Measurements from ENCODE around the gene RAPGEF5.
A peak's percentile ranks its signal among the peaks of the same experiment; 100 is the strongest.

Gene RAPGEF5

DNA sequence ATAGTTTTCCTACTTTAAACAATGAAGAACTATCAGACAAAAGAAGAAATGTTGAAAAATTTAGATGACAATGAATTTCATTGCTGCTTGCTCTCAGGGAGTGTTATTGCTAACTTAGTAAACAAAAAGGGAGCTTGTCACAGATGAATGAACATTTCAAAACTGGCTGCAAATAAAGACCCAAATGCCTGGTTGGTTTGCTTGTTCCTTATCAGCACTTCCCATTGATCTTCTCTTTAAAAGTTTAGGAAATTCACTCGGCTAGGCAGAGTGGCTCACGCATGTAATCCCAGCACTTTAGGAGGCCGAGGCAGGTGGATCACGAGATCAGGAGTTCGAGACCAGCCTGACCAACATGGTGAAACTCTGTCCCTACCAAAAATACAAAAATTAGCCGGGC, 167.2 kb downstream of the RAPGEF5 start:
- DNase-seq (ENCODE audit: low spot score), result no peak

GRCh38 chr7:22189230-22189629, 167.7 kb downstream of the RAPGEF5 start:
- DNase-seq (ENCODE audit: low spot score), result no peak

GRCh38 chr7:22187691-22188348, 169.1 kb downstream of the RAPGEF5 start:
- no peak for DNase-seq (ENCODE audit: low spot score)

DNA sequence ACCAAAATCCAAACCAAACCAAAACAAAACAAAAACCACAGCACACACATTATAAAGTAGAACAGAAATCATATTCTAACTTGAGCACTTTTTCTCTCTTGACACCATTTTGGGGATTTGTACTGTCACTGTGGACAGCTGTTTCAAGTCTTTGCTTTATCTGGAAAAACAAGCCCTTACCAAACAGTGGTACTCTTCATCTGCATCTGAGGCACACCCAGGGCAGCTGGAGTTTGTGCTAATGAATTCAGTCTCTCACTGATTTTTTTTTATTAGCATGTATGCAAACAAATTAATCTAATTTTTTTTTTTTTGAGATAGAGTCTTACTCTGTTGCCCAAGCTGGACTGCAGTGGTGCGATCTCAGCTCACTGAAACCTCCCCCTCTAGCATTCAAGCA, 171.4 kb downstream of the RAPGEF5 start:
- DNase-seq (ENCODE audit: low spot score), result no peak

DNA sequence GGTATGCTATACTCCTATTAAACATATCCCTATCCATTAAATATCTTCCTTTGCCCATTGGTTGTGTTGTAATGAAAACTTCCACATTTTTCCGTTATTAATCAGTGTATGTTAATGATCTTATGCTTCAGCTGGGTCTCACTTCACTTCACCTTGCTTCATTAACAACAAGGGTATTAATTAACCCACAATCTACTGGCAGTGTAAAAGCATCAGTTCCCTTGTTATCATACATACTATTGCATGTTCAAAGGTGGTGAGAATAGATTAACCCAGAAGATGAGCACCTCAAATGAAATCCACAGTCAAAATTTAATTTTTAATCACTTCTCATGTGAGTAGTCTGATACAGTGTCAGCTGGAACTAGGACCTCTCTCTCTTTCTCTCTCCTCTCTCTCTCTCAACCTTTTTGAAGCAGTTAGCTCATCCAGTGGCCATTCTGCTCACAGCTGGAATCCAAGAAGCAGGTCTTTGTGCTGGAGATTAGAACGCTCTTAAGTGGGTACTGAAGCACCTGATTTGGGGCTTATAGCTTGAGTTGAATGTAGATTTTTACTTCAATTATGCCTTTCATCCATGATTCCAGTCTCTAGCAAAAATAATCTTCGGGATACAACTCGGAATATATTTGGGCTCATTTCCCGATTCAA, 172.3 kb downstream of the RAPGEF5 start:
- no peak for DNase-seq (ENCODE audit: low spot score)

GRCh38 chr7:22183522-22184280, 173.3 kb downstream of the RAPGEF5 start:
- DNase-seq (ENCODE audit: low spot score), result peak; percentile 20

- DNase-seq (ENCODE audit: low spot score), result peak; percentile 59
Observed at GRCh38 chr7:22182149-22182548, 174.8 kb downstream of the RAPGEF5 start.

- DNase-seq (ENCODE audit: low spot score), result peak; percentile 4
Observed at GRCh38 chr7:22181663-22182062, 175.3 kb downstream of the RAPGEF5 start.

- DNase-seq (ENCODE audit: low spot score), result peak; percentile 19
Observed at GRCh38 chr7:22179442-22179879, 177.5 kb downstream of the RAPGEF5 start.

- no peak for DNase-seq (ENCODE audit: low spot score)
Observed at GRCh38 chr7:22178735-22179134, 178.2 kb downstream of the RAPGEF5 start.

GRCh38 chr7:22176791-22177412, 180.1 kb downstream of the RAPGEF5 start:
- no peak for DNase-seq (ENCODE audit: low spot score)

DNA sequence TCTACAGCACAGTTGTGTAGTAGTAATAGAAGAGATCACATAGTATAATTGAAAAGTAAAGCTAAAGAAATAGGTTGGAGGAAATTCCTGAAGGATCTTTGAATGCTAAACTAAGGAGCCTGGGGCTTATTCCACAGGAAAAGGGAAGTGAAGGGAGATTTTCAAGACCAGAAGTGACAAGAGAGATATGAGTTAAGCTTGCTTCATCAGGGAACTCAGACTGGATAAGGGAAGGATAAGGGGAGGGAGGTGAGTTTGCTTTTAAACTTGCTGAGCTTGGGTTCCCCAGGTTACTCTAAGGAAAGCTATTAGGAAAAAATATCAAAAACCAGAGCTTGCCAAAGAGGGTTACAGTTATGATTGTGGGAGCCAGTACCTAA, 182.4 kb downstream of the RAPGEF5 start:
- DNase-seq (ENCODE audit: low spot score), result no peak

DNA sequence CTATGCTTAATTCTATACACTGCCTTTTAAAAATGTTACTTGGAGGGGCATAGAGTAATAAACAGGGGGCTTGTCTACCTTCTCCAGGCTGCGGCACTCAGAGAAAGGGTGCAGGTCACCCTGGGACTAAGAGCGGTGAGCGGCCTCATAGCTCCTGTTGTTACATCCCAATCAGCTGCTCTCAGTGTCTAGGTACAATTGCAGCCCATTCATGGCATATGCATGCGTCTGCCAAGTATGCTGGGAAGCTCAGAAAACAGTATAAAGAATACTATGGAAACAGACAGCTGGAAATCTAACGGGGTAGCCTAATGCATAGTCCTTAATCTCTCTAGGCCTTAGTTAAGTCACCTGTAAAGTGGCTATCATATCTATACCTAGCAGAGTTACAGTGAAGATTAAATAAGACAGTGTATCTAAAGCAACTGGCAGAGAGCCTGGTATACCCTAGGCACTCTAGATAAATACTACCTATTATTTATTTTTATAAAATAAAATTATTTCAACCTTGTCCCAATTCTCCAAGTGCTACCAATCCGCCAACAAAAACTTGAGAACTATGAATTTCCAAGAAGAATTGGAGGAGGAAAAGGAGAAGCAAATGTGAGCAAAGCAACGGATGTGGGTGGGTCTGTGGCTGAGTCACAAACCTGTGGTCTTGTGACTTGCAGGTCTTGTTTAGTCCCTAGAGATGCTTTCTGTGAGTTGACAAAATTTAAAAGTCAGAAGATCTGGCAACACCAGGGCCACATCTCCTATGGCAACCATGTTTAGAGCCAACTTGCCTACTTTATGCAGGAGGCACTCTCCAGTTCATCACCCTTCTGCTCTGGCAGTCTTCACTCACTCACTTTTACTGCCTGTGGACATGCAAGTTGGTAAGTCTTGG, 183.0 kb downstream of the RAPGEF5 start:
- DNase-seq (ENCODE audit: low spot score), result peak; percentile 61

- DNase-seq (ENCODE audit: low spot score), result no peak
Observed at GRCh38 chr7:22168129-22168634, 188.8 kb downstream of the RAPGEF5 start.

DNA sequence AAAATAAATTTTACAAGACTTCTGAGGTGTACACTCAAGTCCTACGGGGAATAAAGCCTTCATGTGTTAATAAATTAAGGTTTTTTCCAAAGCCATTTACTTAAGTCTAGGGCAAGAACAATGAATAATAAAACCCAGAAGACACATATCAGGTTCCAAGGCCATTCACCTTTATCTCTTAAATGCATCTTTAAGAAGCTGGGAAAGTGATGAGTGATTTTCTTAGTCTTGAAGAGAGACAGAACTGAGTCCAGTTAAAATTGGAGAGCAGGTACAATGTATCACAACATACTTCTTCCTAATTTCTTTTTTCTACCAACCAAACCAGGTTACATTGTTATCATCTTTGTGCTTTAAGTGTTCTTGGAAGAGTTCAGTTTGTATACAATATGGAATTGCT, 189.5 kb downstream of the RAPGEF5 start:
- DNase-seq (ENCODE audit: low spot score), result no peak

- no peak for DNase-seq (ENCODE audit: low spot score)
Observed at GRCh38 chr7:22166928-22167327, 190.0 kb downstream of the RAPGEF5 start.

DNA sequence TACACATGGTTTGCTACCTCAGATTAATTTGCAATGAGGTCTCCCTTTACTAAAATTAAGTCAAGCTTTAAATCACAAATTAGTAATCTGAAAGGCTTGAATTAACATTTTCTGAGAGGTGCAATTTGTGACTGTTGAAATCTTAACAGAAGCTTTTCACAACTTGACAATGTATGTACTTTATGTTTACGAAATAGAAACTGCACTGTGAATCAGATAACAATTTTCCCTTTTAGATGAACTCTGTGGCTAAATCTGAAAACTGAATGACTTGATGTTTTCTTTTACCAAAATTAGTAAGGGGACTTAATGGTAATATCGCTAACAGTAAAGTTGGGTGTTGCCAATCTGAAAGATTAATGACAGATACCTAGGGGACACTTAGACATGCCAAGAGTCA, 197.6 kb downstream of the RAPGEF5 start:
- DNase-seq (ENCODE audit: low spot score), result peak; percentile 18

DNA sequence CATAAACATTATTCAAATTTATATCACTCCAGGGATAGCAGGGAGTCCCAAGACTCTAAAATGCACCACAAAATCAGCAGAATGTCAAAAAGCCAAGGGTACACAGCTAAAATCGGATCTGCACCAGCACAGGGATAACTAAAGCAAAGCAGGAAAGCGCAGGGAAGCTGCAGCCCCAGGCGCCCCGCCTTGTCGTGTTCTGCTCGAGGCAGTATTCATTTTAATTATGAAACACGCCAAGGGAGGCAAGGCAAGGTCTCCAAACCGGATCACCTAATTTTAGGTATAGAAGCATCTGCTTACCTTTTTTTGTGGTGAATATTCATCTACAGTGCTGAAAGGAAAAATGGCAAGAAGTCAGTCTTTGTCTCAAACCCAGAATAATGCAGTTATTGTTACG, 199.4 kb downstream of the RAPGEF5 start:
- DNase-seq (ENCODE audit: low spot score), result no peak

DNA sequence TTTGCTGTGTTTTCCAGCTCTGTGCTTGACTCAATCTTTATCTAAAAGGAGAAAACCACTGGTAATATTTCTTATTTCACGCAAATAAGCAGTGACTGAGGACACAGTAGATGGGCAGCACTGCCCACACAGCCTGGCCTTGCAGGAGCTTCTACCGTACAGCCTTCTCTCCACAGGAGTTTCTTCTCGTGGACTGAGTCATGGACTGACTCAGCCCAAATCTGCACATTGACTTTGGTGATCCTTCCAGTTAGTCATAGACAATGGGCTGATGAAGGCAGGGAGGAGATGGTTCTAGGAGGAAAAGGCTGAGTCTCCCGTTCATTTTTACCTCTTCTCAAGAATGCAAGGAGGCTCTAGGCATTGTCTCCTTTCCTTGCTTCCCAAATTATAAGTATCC, 200.7 kb downstream of the RAPGEF5 start:
- no peak for DNase-seq (ENCODE audit: low spot score)

DNA sequence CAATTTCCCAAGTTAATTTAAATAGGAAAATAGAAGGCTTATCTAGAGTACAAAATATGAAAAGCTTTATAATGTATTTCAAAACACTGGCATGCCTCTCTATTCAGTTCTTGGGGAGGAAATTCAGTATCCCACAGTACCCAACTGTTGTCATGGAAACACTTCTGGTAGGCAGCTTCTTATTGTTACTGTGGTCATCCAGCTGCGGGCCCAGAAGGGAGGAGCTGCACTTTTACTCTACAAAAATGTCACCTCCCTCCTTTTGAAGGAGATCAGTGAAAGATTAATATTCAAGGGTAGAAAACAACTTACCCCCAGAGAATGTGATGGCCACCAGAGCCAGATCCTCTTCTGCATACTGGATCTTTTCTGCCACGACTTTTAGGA, 202.8 kb downstream of the RAPGEF5 start:
- DNase-seq (ENCODE audit: low spot score), result no peak

GRCh38 chr7:22153432-22154142, 203.4 kb downstream of the RAPGEF5 start:
- DNase-seq (ENCODE audit: low spot score), result no peak

All from activated CD4-positive, alpha-beta T cell treated with anti-CD3 and anti-CD28 coated beads, Interleukin-2, Interleukin-4, amounts not matched to agents 100 ng/mL and 50 ng/mL, durations not matched to agents 16 hours and 8 hours (primary cell).